H1 (cell line): Measurements from ENCODE around the gene ZNF565. TPM values are rescaled to one million over a fixed set of nuclear protein-coding genes. Genes with fewer than 3 reads are reported as not detected.
A peak's percentile ranks its signal among the peaks of the same experiment; 100 is the strongest.

Source experiments
- CTCF ChIA-PET: fragments of 300-600 bp; sonication (Branson Sonifier 250); formaldehyde crosslinking; loops from one replicate; lab custom pipeline; 2021; ENCODE audit not compliant: partially characterized antibody; lab: Charles Lee
- POLR2A ChIA-PET: fragments of 300-600 bp; sonication (Branson Sonifier 250); formaldehyde crosslinking; loops from one replicate; lab custom pipeline; 2021; ENCODE audit warnings: inconsistent platforms; ENCODE audit not compliant: partially characterized antibody; lab: Charles Lee
- DNase-seq, 2 experiments: peaks; one replicate each; pipeline versions ENCODE4 v3.0.0 to v3.0.0-alpha.2; 2010 to 2022; ENCODE audit warnings: low spot score in 2 of 2, low read depth in 1 of 2, mixed read lengths in 1 of 2
- FAIRE-seq: peaks from 2 replicates; lab custom pipeline; 2011; peaks lifted over from hg19 to GRCh38; lab: Jason Lieb, UNC
- H2AFZ ChIP-seq: 2 replicates; pipeline ENCODE4 v1.8.1; 2012; ENCODE audit warnings: low read length, inconsistent platforms
- H2AK5ac ChIP-seq: 2 replicates; pipeline ENCODE4 v1.6.1; 2013; ENCODE audit warnings: low read depth, low read length
- H2BK120ac ChIP-seq: replicated peaks from 2 replicates; pipeline ENCODE3; 2013; ENCODE audit warnings: low read depth, low read length, inconsistent platforms
- H2BK12ac ChIP-seq: 2 replicates; pipeline ENCODE4 v1.6.1; 2013; ENCODE audit warnings: low read depth, low read length
- H2BK15ac ChIP-seq: 2 replicates; pipeline ENCODE4 v1.6.1; 2013; ENCODE audit warnings: low read length
- H2BK20ac ChIP-seq: 2 replicates; pipeline ENCODE4 v1.6.1; 2013; ENCODE audit warnings: low read length
- H2BK5ac ChIP-seq: 2 replicates; pipeline ENCODE4 v1.6.1; 2013; ENCODE audit warnings: low read depth, low read length
- H3K14ac ChIP-seq: 2 replicates; pipeline ENCODE4 v1.6.1; 2013; ENCODE audit warnings: inconsistent platforms; ENCODE audit not compliant: insufficient read length
- H3K18ac ChIP-seq: 2 replicates; pipeline ENCODE4 v1.6.1; 2013; ENCODE audit warnings: low read length; ENCODE audit errors: extremely low read depth
- H3K23ac ChIP-seq: 2 replicates; pipeline ENCODE4 v1.6.1; 2013; ENCODE audit warnings: inconsistent platforms; ENCODE audit not compliant: insufficient read length
- H3K23me2 ChIP-seq: 2 replicates; pipeline ENCODE4 v1.6.1; 2013; ENCODE audit warnings: low read depth, low read length
- H3K27ac ChIP-seq: 2 replicates; pipeline ENCODE4 v1.6.1; 2011; ENCODE audit warnings: low read depth, low read length, inconsistent platforms
- H3K27me3 ChIP-seq, 4 experiments: replicated peaks in 1 of 4; 1 replicate in 1 of 4; 2 replicates in 3 of 4; pipeline versions ENCODE4 v1.6.1 to v1.8.1; 2011 to 2013; ENCODE audit warnings: low read length in 3 of 4, mild to moderate bottlenecking in 3 of 4, inconsistent platforms in 2 of 4, mixed read lengths in 2 of 4, moderate library complexity in 1 of 4; ENCODE audit not compliant: control insufficient read depth in 3 of 4, insufficient read depth in 3 of 4; ENCODE audit errors: extremely low read depth in 1 of 4
- H3K36me3 ChIP-seq, 4 experiments: 2 replicates each; pipeline versions ENCODE4 v1.6.1 to v1.8.1; 2011 to 2013; ENCODE audit warnings: mild to moderate bottlenecking in 4 of 4, low read length in 3 of 4, moderate library complexity in 2 of 4, control low read depth in 1 of 4, inconsistent platforms in 1 of 4; ENCODE audit not compliant: insufficient read depth in 4 of 4, control insufficient read depth in 2 of 4
- H3K4ac ChIP-seq: replicated peaks from 2 replicates; pipeline ENCODE3; 2013; ENCODE audit warnings: low read length, low read depth, mixed read lengths, inconsistent platforms; ENCODE audit not compliant: insufficient read length
- H3K4me1 ChIP-seq, 4 experiments: replicated peaks in 1 of 4; 1 replicate in 1 of 4; 2 replicates in 3 of 4; pipeline versions ENCODE4 v1.6.1 to v1.8.1; 2011 to 2013; ENCODE audit warnings: low read length in 3 of 4, inconsistent platforms in 2 of 4, mixed read lengths in 1 of 4; ENCODE audit not compliant: insufficient read depth in 4 of 4, control insufficient read depth in 3 of 4
- H3K4me2 ChIP-seq, 2 experiments: 2 replicates each; pipeline versions ENCODE4 v1.6.1 to v1.8.1; 2011 to 2013; ENCODE audit warnings: low read depth in 2 of 2, low read length in 2 of 2, control low read depth in 1 of 2, inconsistent platforms in 1 of 2, mild to moderate bottlenecking in 1 of 2; ENCODE audit not compliant: insufficient read depth in 1 of 2
- H3K4me3 ChIP-seq, 4 experiments: fragments of 200-600, 300-600 bp in 1 of 4; sonication (generic), shearing (Covaris generic), sonication (Bioruptor Twin) in 1 of 4; 2 replicates each; pipeline versions ENCODE4 v1.5.1 to v1.8.1; 2011 to 2016; ENCODE audit warnings: low read length in 4 of 4, low read depth in 3 of 4, control low read depth in 2 of 4, inconsistent platforms in 2 of 4, mild to moderate bottlenecking in 2 of 4, mixed read lengths in 1 of 4, moderate library complexity in 1 of 4; ENCODE audit not compliant: insufficient read depth in 2 of 4; ENCODE audit errors: extremely low read depth in 1 of 4
- H3K56ac ChIP-seq: replicated peaks from 2 replicates; pipeline ENCODE3; 2013; ENCODE audit warnings: low read depth, mild to moderate bottlenecking, mixed read lengths, low read length, inconsistent platforms; ENCODE audit not compliant: insufficient read length
- H3K79me1 ChIP-seq: 2 replicates; pipeline ENCODE4 v1.6.1; 2013; ENCODE audit warnings: low read depth, low read length, control low read depth
- H3K79me2 ChIP-seq, 2 experiments: 2 replicates each; pipeline versions ENCODE4 v1.6.1 to v1.8.1; 2012 to 2013; ENCODE audit warnings: low read length in 2 of 2, mild to moderate bottlenecking in 2 of 2, inconsistent platforms in 1 of 2; ENCODE audit not compliant: insufficient read depth in 2 of 2, control insufficient read depth in 1 of 2
- H3K9ac ChIP-seq, 4 experiments: replicated peaks in 1 of 4; 1 replicate in 1 of 4; 2 replicates in 3 of 4; pipeline versions ENCODE4 v1.6.1 to v1.8.1; 2011 to 2013; ENCODE audit warnings: low read depth in 3 of 4, low read length in 3 of 4, control low read depth in 2 of 4, mild to moderate bottlenecking in 2 of 4, moderate library complexity in 2 of 4, inconsistent platforms in 1 of 4; ENCODE audit errors: extremely low read depth in 1 of 4
- H3K9me3 ChIP-seq, 2 experiments: 2 replicates each; pipeline versions ENCODE4 v1.6.1 to v1.8.1; 2012 to 2013; ENCODE audit warnings: mild to moderate bottlenecking in 2 of 2, moderate library complexity in 2 of 2, control low read depth in 1 of 2, inconsistent platforms in 1 of 2, low read depth in 1 of 2, low read length in 1 of 2, mixed read lengths in 1 of 2; ENCODE audit not compliant: insufficient read depth in 2 of 2
- H4K20me1 ChIP-seq, 2 experiments: replicated peaks in 1 of 2; 2 replicates each; pipeline versions ENCODE3 to v1.8.1; 2011 to 2013; ENCODE audit warnings: inconsistent platforms in 2 of 2, low read length in 2 of 2, mild to moderate bottlenecking in 1 of 2; ENCODE audit not compliant: insufficient read depth in 2 of 2, control insufficient read depth in 1 of 2
- H4K5ac ChIP-seq: 2 replicates; pipeline ENCODE4 v1.6.1; 2013; ENCODE audit warnings: low read length, low read depth, mixed read lengths, inconsistent platforms; ENCODE audit not compliant: insufficient read length
- H4K8ac ChIP-seq: 2 replicates; pipeline ENCODE4 v1.8.0; 2013; ENCODE audit warnings: mild to moderate bottlenecking, moderate library complexity, low read length, inconsistent platforms; ENCODE audit not compliant: insufficient read depth; ENCODE audit errors: extremely low read depth
- H4K91ac ChIP-seq: replicated peaks from 2 replicates; pipeline ENCODE3; 2013; ENCODE audit warnings: low read length, mixed read lengths, inconsistent platforms; ENCODE audit not compliant: insufficient read length
- BCL11A ChIP-seq, 2 experiments: IDR thresholded peaks; one replicate each; pipeline ENCODE4 v1.6.1; 2011; ENCODE audit warnings: low read depth in 2 of 2, low read length in 2 of 2, mild to moderate bottlenecking in 2 of 2
- SIN3A ChIP-seq, 2 experiments: IDR thresholded peaks in 1 of 2; conservative IDR thresholded peaks in 1 of 2; 2 replicates each; pipeline ENCODE4 v1.6.1; 2011 to 2012; ENCODE audit warnings: low read length in 2 of 2, improper control_type of control experiment in 1 of 2, low read depth in 1 of 2, mild to moderate bottlenecking in 1 of 2
- SP1 ChIP-seq: IDR thresholded peaks from 2 replicates; pipeline ENCODE4 v1.6.1; 2011; ENCODE audit warnings: low read depth, low read length
- SUZ12 ChIP-seq: fragments of 200-600 bp; sonication (generic); IDR thresholded peaks from 2 replicates; pipeline ENCODE4 v1.6.1; 2012; ENCODE audit warnings: mild to moderate bottlenecking, inconsistent platforms, low read length, moderate library complexity, mixed read lengths
- TEAD4 ChIP-seq: IDR thresholded peaks from 2 replicates; pipeline ENCODE4 v1.6.1; 2012; ENCODE audit warnings: low read depth, low read length, inconsistent platforms, mixed read lengths
- ZNF274 ChIP-seq: IDR thresholded peaks from 2 replicates; pipeline ENCODE4 v1.7.0; 2012; ENCODE audit warnings: low read length, borderline replicate concordance; ENCODE audit errors: extremely low read depth
- WGBS, 2 experiments: shearing (Covaris generic) in 1 of 2; methylation state at CpG; one replicate each; pipeline versions ENCODE4 v1.1.6 to v1.1.7; 2013 to 2015; ENCODE audit warnings: low lambda C conversion rate in 2 of 2, mixed read lengths in 2 of 2, inconsistent platforms in 1 of 2, low coverage in 1 of 2, missing lambda C conversion rate in 1 of 2; ENCODE audit not compliant: insufficient replicate concordance in 2 of 2, insufficient coverage in 1 of 2, insufficient read length in 1 of 2; ENCODE audit errors: extremely low coverage in 1 of 2, missing lambda C conversion rate in 1 of 2; 5-methylcytosine and 5-hydroxymethylcytosine counted together
- polyA plus RNA-seq, 7 experiments: library from polyadenylated mRNA; depleted of rRNA in 3 of 7; stranded (reverse) in 5 of 7; unstranded in 2 of 7; fragments of >200 nt in 5 of 7; fragments of 200-250 nt in 2 of 7; gene quantifications; 1 replicate in 5 of 7; 2 replicates in 1 of 7; 4 replicates in 1 of 7; pipeline versions ENCODE4 v1.2.1 to v1.2.3, GENCODE V29; 2011 to 2013; ENCODE audit warnings: missing spikeins in 2 of 7, mixed read lengths in 2 of 7
- total RNA-seq: library from RNA; stranded (reverse); fragmentation: NEBNext Ultra II Directional; extraction: Animal tissue kit (Norgen Biotek cat#: 25700); gene quantifications from 2 replicates; pipeline ENCODE4 v1.2.1, GENCODE V29; 2021

The ZNF565 gene
- total and polyA plus RNA-seq, 2 of the 8 experiments (the other 6 are each of a cell fraction or from before 2014, with no cell fraction given): 0.89 to 3.1 TPM

- no peaks in the 10 kb centered on the region for H3K23me2 ChIP-seq
- no peak overlapping the region; the same call in 1 of the 2 replicates for H2AK5ac ChIP-seq
- peak overlapping the region; percentile 35; the same call in 1 of the 2 replicates for H2BK5ac ChIP-seq
- no peak overlapping the region for H3K18ac ChIP-seq
- no peaks in the 10 kb centered on the region for H3K36me3 ChIP-seq
- H3K9me3 ChIP-seq: no peaks in the 10 kb centered on the region
- H3K56ac ChIP-seq: no peak overlapping the region
- H3K23ac ChIP-seq: no peak overlapping the region
- no peak overlapping the region for H2AFZ ChIP-seq
- H4K20me1 ChIP-seq: no peaks in the 10 kb centered on the region
- no peak overlapping the region for H4K91ac ChIP-seq
- H4K8ac ChIP-seq: no peak overlapping the region
- H2BK20ac ChIP-seq: no peak overlapping the region
- no peak overlapping the region for H3K9ac ChIP-seq
- no peaks in the 10 kb centered on the region for H3K79me2 ChIP-seq
- H3K4ac ChIP-seq: no peak overlapping the region
- H2BK15ac ChIP-seq: no peak overlapping the region
- TF ChIP-seq SUZ12 (no peak), ZNF274 (0 out of 2 replicates have a peak, but pooled peaks have one; percentile 14), TEAD4 (0 out of 2 replicates have a peak, but pooled peaks have one; percentile 5), SIN3A (conservative IDR thresholded peaks at IDR 0.05 in 1 of 2, IDR thresholded peaks at IDR 0.05 in 1 of 2; ENCODE audit: low read depth in 1 of 2, low read length in 2 of 2) (0 out of 4 replicates have a peak, but pooled peaks of 1 of the 2 experiments have one; percentile 23), SP1 (0 out of 2 replicates have a peak, but pooled peaks have one; percentile 16), BCL11A (IDR thresholded peaks at IDR 0.05; ENCODE audit: low read depth in 2 of 2, low read length in 2 of 2) (no peak)
- peak overlapping the region; percentile 9 to 27; a peak in 1 of 4 replicates for H3K4me2 ChIP-seq
- DNase-seq (no peak), FAIRE-seq (no peak)
- CTCF ChIA-PET: interaction anchor here (1.8 to 2.0 kb wide), 2 partner anchors 10 to 55 kb away, joined by 5 to 7 read pairs; no protein-coding TSS in a partner anchor
- H4K5ac ChIP-seq: no peak overlapping the region
- H3K4me3 ChIP-seq: no peak overlapping the region
- WGBS, 2 experiments: 82% methylated on average over 17 of the region's 17 CpGs; no CpG with 5 or more reads in 1 of the 2 experiments
- H2BK120ac ChIP-seq: no peak overlapping the region
- no peaks in the 10 kb centered on the region for H3K79me1 ChIP-seq
- H3K14ac ChIP-seq: no peak overlapping the region
- H3K27ac ChIP-seq: no peak overlapping the region
- H2BK12ac ChIP-seq: peak overlapping the region; percentile 41; the same call in 1 of the 2 replicates
- no peaks in the 10 kb centered on the region for H3K27me3 ChIP-seq
- POLR2A ChIA-PET: interaction anchor here (0.8 to 1.3 kb wide), 6 partner anchors 10 to 58 kb away, joined by 3 to 4 read pairs (median 3); partner anchors contain the start of genes CAPNS1, ZNF146 and ZNF565
- peaks cover 0 to 9% (median 5%) of the 10 kb centered on the region in 4 experiments; a peak in 3 of 7 replicates for H3K4me1 ChIP-seq
These were observed 31.7 kb downstream of the ZNF565 start for GRCh38 chr19:36182612-36183244.
